HL-60 (cell line): ENCODE results near the gene C22orf31.

ENCODE experiments used
- DNase-seq, 2 experiments: peaks; one replicate each; pipeline ENCODE4 v3.0.0-alpha.2; 2010 to 2020; ENCODE audit warnings: low read depth in 1 of 2, low spot score in 1 of 2
- H3K27ac ChIP-seq: fragments of 250-450 bp; sonication (Bioruptor Pico); replicated peaks from 2 replicates; pipeline ENCODE4 v1.5.1; 2020; ENCODE audit warnings: mild to moderate bottlenecking, moderate library complexity
- H3K27me3 ChIP-seq: fragments of 250-450 bp; sonication (Bioruptor Pico); 2 replicates; pipeline ENCODE4 v1.5.1; 2021; ENCODE audit warnings: mild to moderate bottlenecking, moderate library complexity; ENCODE audit not compliant: insufficient read depth, poor library complexity, severe bottlenecking
- H3K4me3 ChIP-seq: replicated peaks from 2 replicates; pipeline ENCODE4 v1.5.1; 2011; ENCODE audit warnings: mild to moderate bottlenecking, control low read depth, low read length; ENCODE audit not compliant: insufficient read depth
- GABPA ChIP-seq: IDR thresholded peaks from 2 replicates; pipeline ENCODE4 v1.6.1; 2012; ENCODE audit warnings: low read depth
- POLR2AphosphoS5 ChIP-seq: IDR thresholded peaks from 2 replicates; pipeline ENCODE4 v1.6.1; 2012; ENCODE audit warnings: low read depth
- REST ChIP-seq: IDR thresholded peaks from 2 replicates; pipeline ENCODE4 v1.6.1; 2012; ENCODE audit warnings: low read depth; ENCODE audit not compliant: insufficient replicate concordance
- SPI1 ChIP-seq: IDR thresholded peaks from 2 replicates; pipeline ENCODE4 v1.6.1; 2012; ENCODE audit warnings: low read depth, mild to moderate bottlenecking, borderline replicate concordance
- TF ChIP-seq, protein P1 (sequence below): IDR thresholded peaks from one replicate; pipeline ENCODE4 v1.5.1; 2011; ENCODE audit warnings: low read length, control low read depth, inconsistent platforms; ENCODE audit not compliant: insufficient read depth

C22orf31 gene

GRCh38 chr22:29092243-29092642 lies 30.6 kb upstream of the C22orf31 start:
- TF ChIP-seq GABPA (no peak), POLR2AphosphoS5 (no peak), SPI1 (no peak), REST (no peak)
- TF ChIP-seq, protein P1, sequence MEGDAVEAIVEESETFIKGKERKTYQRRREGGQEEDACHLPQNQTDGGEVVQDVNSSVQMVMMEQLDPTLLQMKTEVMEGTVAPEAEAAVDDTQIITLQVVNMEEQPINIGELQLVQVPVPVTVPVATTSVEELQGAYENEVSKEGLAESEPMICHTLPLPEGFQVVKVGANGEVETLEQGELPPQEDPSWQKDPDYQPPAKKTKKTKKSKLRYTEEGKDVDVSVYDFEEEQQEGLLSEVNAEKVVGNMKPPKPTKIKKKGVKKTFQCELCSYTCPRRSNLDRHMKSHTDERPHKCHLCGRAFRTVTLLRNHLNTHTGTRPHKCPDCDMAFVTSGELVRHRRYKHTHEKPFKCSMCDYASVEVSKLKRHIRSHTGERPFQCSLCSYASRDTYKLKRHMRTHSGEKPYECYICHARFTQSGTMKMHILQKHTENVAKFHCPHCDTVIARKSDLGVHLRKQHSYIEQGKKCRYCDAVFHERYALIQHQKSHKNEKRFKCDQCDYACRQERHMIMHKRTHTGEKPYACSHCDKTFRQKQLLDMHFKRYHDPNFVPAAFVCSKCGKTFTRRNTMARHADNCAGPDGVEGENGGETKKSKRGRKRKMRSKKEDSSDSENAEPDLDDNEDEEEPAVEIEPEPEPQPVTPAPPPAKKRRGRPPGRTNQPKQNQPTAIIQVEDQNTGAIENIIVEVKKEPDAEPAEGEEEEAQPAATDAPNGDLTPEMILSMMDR, result no peak
- Histone ChIP-seq H3K4me3 (no peak overlapping the region), H3K27me3 (no peaks in the 10 kb centered on the region), H3K27ac (no peak overlapping the region)
- no peak for DNase-seq

- Histone ChIP-seq H3K4me3 (no peak overlapping the region), H3K27ac (no peak overlapping the region), H3K27me3 (no peaks in the 10 kb centered on the region)
- no peak for TF ChIP-seq SPI1
- no peak for TF ChIP-seq GABPA
- no peak for TF ChIP-seq POLR2AphosphoS5
- TF ChIP-seq, protein P1, result no peak
- no peak for TF ChIP-seq REST
- no peak for DNase-seq
These were observed 28.4 kb upstream of the C22orf31 start for GRCh38 chr22:29090039-29090438.

- no peak for TF ChIP-seq POLR2AphosphoS5
- TF ChIP-seq, protein P1, result no peak
- TF ChIP-seq GABPA, result no peak
- no peak for TF ChIP-seq SPI1
- no peak for TF ChIP-seq REST
- Histone ChIP-seq H3K4me3 (no peak overlapping the region), H3K27ac (no peak overlapping the region), H3K27me3 (no peaks in the 10 kb centered on the region)
- DNase-seq, result no peak
These were observed 27.9 kb upstream of the C22orf31 start for GRCh38 chr22:29089507-29089906.
